Right lobe of liver (tissue), 6 donors: ENCODE measurements around the gene ATP10D. TPM values are rescaled to one million over a fixed set of nuclear protein-coding genes. Genes with fewer than 3 reads are reported as not detected.

ENCODE experiments used
- ATAC-seq, 4 donors: fragments of 200-7000 bp; cut with Tn5 transposase; one replicate each; pipeline ENCODE4 v1.9.1; 2020; ENCODE audit warnings: mild to moderate bottlenecking in 4 of 4, moderate library complexity in 4 of 4
- DNase-seq, 3 donors: peaks; one replicate each; pipeline ENCODE4 v3.0.0-alpha.2; 2020
- H3K27ac ChIP-seq, 3 donors: fragments of 200-600 bp; one replicate each; pipeline ENCODE4 v1.8.0; 2022
- H3K27me3 ChIP-seq, 2 donors: fragments of 200-600 bp; one replicate each; pipeline ENCODE4 v1.8.0; 2022
- H3K36me3 ChIP-seq, 4 donors: fragments of 200-600 bp; sonication (generic) in 1 of 4; one replicate each; pipeline versions ENCODE4 v1.5.1 to v1.8.0; 2017 to 2022; ENCODE audit warnings: control low read depth in 1 of 4
- H3K4me1 ChIP-seq, 4 donors: fragments of 200-600 bp; sonication (generic) in 1 of 4; one replicate each; pipeline versions ENCODE4 v1.5.1 to v1.8.0; 2017 to 2022; ENCODE audit warnings: control low read depth in 1 of 4
- H3K4me3 ChIP-seq, 3 donors: fragments of 200-600 bp; one replicate each; pipeline ENCODE4 v1.8.0; 2022
- H3K9me3 ChIP-seq, 4 donors: fragments of 200-600 bp; sonication (generic) in 1 of 4; one replicate each; pipeline versions ENCODE4 v1.5.1 to v1.8.0; 2017 to 2022; ENCODE audit warnings: control low read depth in 1 of 4
- POLR2A ChIP-seq: fragments of 450-650 bp; IDR thresholded peaks from one replicate; pipeline ENCODE4 v1.6.1; 2017; ENCODE audit warnings: antibody characterized with exemption, mild to moderate bottlenecking
- WGBS: methylation state at CpG from one replicate; pipeline ENCODE4 v1.1.6; 2018; ENCODE audit warnings: low coverage, low lambda C conversion rate; ENCODE audit not compliant: insufficient coverage; ENCODE audit errors: missing lambda C conversion rate; 5-methylcytosine and 5-hydroxymethylcytosine counted together
- intact Hi-C, 2 donors: fragments of 100-400 bp; cut with DNase I; formaldehyde crosslinking; loops; one replicate each; pipeline versions ENCODE4 v1.11.2 to v1.14.1; 2022
- total RNA-seq, 6 experiments: library from RNA; depleted of rRNA in 2 of 6; stranded (reverse); fragments of >200 nt in 2 of 6; fragmentation: NEBNext Ultra II Directional in 3 of 6; extraction: Animal tissue kit (Norgen Biotek cat#: 25700) in 3 of 6; gene quantifications; one replicate each; pipeline versions ENCODE4 v1.1.0 to v1.2.4, GENCODE V29; 2016 to 2023
- TF ChIP-seq, protein P1 (sequence below), 4 donors: fragments of 200-600 bp in 3 of 4; fragments of 450-650 bp in 1 of 4; IDR thresholded peaks; one replicate each; pipeline versions ENCODE4 v1.5.1 to v1.8.0; 2016 to 2022; ENCODE audit warnings: antibody characterized with exemption in 4 of 4, mild to moderate bottlenecking in 2 of 4
- donor health status: DM: no; HTN: yes; CAD: no.
- donor health status: DM: no; HTN: no; CAD: no.
- donor health status: DM: no; HTN: no; CAD: no.
- donor health status: DM: no; HTN: yes; CAD: no.
- donor health status: DM: no; HTN: yes; CAD: no.

Gene ATP10D
- total RNA-seq, 6 experiments from 2014 or later, result 5.1 to 14.0 (median 8.5) TPM

DNA sequence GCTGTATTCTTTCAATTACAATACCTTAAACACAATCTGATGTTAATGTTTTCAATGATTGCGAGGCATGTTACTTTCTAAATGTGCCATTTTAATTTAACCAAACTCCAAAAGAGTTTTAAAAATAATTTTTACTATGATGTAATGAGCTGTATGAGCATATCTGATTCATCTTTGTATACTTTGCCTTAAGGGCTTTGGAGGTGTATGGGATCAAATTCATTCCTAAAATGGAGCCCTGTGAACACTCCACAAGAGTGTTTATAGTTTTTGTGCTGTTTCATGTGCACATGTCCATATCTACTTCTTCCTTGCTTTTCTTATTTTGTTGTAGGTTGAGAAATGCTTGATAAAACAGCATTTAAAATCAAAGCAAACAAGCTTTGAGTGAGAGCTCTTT lies 82.4 kb downstream of the ATP10D start:
- DNase-seq (no peak), ATAC-seq (no peak)
- Histone ChIP-seq H3K36me3 (no peaks in the 10 kb centered on the region), H3K9me3 (no peaks in the 10 kb centered on the region), H3K4me3 (no peak overlapping the region), H3K27me3 (no peaks in the 10 kb centered on the region), H3K4me1 (peaks cover 0 to 19% (median 3%) of the 10 kb centered on the region in 4 donors), H3K27ac (no peak overlapping the region)
- intact Hi-C loops, result no loop called here
- no peak for TF ChIP-seq POLR2A
- TF ChIP-seq, protein P1, sequence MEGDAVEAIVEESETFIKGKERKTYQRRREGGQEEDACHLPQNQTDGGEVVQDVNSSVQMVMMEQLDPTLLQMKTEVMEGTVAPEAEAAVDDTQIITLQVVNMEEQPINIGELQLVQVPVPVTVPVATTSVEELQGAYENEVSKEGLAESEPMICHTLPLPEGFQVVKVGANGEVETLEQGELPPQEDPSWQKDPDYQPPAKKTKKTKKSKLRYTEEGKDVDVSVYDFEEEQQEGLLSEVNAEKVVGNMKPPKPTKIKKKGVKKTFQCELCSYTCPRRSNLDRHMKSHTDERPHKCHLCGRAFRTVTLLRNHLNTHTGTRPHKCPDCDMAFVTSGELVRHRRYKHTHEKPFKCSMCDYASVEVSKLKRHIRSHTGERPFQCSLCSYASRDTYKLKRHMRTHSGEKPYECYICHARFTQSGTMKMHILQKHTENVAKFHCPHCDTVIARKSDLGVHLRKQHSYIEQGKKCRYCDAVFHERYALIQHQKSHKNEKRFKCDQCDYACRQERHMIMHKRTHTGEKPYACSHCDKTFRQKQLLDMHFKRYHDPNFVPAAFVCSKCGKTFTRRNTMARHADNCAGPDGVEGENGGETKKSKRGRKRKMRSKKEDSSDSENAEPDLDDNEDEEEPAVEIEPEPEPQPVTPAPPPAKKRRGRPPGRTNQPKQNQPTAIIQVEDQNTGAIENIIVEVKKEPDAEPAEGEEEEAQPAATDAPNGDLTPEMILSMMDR (IDR thresholded peaks at IDR 0.05), result no peak
- WGBS, result 100% methylated on average over 1 of the region's 1 CpG

DNA sequence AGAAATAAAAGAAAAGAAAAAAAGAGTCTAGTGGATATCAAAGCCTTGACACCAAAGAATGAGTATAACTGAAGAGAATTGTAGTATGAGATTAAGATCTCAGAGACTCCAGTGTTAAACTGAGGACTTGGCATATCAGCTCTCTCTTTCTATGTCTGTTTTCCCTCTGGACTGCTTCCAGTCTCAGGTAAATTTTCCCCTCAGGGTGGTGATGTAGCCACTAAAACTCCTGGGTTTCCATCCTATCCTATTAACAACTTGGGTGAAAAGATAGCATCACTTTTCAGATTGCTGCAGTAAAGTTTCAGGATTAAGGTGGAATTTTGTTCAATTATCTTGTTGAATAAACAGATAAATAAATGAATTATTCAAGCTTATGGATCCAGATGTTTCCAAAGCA lies 85.7 kb downstream of the ATP10D start:
- Histone ChIP-seq H3K27ac (no peak overlapping the region), H3K36me3 (peaks cover 0 to 8% (median under 1%) of the 10 kb centered on the region in 4 donors), H3K9me3 (no peaks in the 10 kb centered on the region), H3K27me3 (no peaks in the 10 kb centered on the region), H3K4me3 (no peak overlapping the region), H3K4me1 (peaks cover 0 to 12% (median 0%) of the 10 kb centered on the region in 4 donors)
- ATAC-seq (no peak), DNase-seq (no peak)
- intact Hi-C loops, result no loop called here
- TF ChIP-seq, protein P1 (IDR thresholded peaks at IDR 0.05), result no peak
- TF ChIP-seq POLR2A, result no peak

DNA sequence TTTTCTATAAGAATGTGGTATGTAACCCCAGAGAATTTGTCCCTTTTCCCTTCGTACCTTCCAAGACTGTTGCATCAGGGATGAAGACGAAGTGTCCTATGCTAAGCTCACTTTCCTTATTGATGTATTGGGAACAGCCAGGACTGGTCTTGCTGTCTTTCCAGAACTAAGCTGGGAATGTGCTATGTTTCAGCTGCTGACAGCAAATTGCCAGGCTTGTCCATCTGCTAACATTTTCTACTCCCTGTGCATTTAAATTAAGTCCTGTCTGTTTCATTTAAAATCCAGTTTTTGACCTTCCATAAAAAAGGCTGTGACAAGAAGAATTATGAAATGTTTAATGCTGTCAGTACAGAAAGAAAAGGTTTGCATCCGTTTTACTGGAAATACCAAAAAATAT lies 87.9 kb downstream of the ATP10D start:
- Histone ChIP-seq H3K36me3 (peaks cover 0 to 18% (median under 1%) of the 10 kb centered on the region in 4 donors), H3K4me1 (no peaks in the 10 kb centered on the region)

DNA sequence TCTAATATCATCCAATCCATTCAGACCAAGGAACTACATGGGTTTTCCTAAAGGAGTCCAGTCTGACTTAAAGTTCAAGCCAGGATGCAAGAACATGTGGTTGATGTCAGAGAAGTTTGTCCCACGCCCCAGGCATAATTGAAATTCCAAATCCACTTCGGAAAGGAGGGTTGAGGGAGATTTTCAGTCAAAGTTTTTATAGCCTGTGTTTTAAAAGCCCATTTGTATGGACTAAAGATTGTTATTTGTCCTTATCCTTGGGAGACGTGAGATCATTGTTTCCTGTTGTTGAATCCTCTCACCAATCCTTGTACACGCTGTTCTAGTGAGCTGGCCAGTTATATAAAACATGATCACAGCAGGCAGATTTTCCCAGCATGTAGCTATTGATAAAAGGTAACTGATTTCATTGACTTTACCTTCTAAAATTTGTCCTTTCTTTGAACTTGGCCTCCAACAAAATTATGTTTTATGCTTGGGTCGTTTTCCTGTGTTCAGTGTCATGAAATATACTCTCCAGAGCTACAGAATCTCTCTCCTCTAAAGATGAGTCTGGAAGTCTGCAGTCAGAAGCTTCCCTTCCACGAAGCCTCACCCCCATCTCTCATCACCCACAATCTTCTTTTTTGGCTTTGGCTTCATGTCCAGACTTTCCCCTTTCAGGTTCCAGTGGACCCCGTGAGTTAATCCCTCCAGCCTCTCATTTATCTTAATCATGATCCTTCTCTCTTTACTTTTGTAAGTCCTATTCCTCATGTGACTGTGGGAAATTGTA lies 92.9 kb downstream of the ATP10D start:
- Histone ChIP-seq H3K36me3 (peaks cover 0 to 38% (median 2%) of the 10 kb centered on the region in 4 donors), H3K27me3 (no peaks in the 10 kb centered on the region), H3K4me1 (no peaks in the 10 kb centered on the region), H3K9me3 (no peaks in the 10 kb centered on the region), H3K27ac (peak overlapping the region in 1 of 3 donors; percentile 27), H3K4me3 (no peak overlapping the region)
- ATAC-seq, result peak in 3 of 4 donors; percentile 45 to 79 (median 46)
- intact Hi-C loops, result no loop called here
- WGBS, result 63% methylated on average over 7 of the region's 7 CpGs
- no peak for DNase-seq
- TF ChIP-seq, protein P1 (IDR thresholded peaks at IDR 0.05), result no peak
- no peak for TF ChIP-seq POLR2A

More for the DNA sequence above, 87.9 kb downstream of the ATP10D start:
- Histone ChIP-seq H3K4me3 (no peak overlapping the region), H3K27me3 (no peaks in the 10 kb centered on the region), H3K27ac (no peak overlapping the region), H3K9me3 (no peaks in the 10 kb centered on the region)
- intact Hi-C loops, result no loop called here
- 93% methylated on average over 3 of the region's 3 CpGs for WGBS
- DNase-seq, result no peak
- TF ChIP-seq, protein P1 (IDR thresholded peaks at IDR 0.05), result no peak
- TF ChIP-seq POLR2A, result no peak
- no peak for ATAC-seq
